Measurements from ENCODE around the gene ANKFN1. TPM values are rescaled to one million over a fixed set of nuclear protein-coding genes. Genes with fewer than 3 reads are reported as not detected.

Gene ANKFN1
- total RNA-seq, 3 donors from 2014 or later, result 0.22 to 1.4 (median 0.60) TPM

- H3K4me3 ChIP-seq, result no peak overlapping the region
- ATAC-seq, result no peak
Observed at GRCh38 chr17:56557682-56558081, 404.4 kb downstream of the ANKFN1 start.

DNA sequence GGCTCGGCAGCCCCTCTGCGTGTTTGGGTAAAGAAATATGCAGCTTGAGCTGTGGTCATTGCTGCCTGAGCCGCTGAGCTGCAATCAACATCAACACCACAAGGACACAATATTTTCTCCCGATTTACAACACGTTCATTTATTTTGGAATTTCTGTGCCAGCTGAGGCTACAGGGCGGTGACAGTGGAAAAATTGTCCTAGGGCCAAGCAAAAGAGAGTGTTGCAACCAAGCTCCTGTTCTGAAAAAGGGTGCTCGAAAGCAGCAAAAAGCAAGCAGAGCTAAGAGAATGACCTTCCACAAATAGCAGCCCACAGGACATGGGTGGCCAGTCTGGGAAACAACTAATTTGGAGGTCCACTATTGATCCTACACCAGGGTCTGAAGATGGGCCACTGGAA is 404.8 kb downstream of the ANKFN1 start:
- Histone ChIP-seq H3K4me1 (ENCODE audit: low read depth) (no peaks in the 10 kb centered on the region), H3K4me3 (no peak overlapping the region), H3K36me3 (ENCODE audit: low read depth) (no peaks in the 10 kb centered on the region), H3K9me3 (no peaks in the 10 kb centered on the region)
- DNase-seq (no peak), ATAC-seq (no peak)
- intact Hi-C loops (cut with DNase I, micrococcal nuclease), result no loop called here
- no peak for TF ChIP-seq CTCF (IDR thresholded peaks at IDR 0.05)

More at GRCh38 chr17:56557682-56558081, 404.4 kb downstream of the ANKFN1 start:
- Histone ChIP-seq H3K4me1 (ENCODE audit: low read depth) (no peaks in the 10 kb centered on the region), H3K9me3 (no peaks in the 10 kb centered on the region), H3K36me3 (ENCODE audit: low read depth) (no peaks in the 10 kb centered on the region)
- DNase-seq, result no peak
- TF ChIP-seq CTCF (IDR thresholded peaks at IDR 0.05), result no peak
- intact Hi-C loops (cut with DNase I, micrococcal nuclease), result no loop called here
